ENCODE data around the gene TOGARAM2. TPM values are rescaled to one million over a fixed set of nuclear protein-coding genes. Genes with fewer than 3 reads are reported as not detected.

Gene TOGARAM2
- total and polyA plus RNA-seq, 9 donors = 0.52 to 3.8 (median 1.3) TPM

DNA sequence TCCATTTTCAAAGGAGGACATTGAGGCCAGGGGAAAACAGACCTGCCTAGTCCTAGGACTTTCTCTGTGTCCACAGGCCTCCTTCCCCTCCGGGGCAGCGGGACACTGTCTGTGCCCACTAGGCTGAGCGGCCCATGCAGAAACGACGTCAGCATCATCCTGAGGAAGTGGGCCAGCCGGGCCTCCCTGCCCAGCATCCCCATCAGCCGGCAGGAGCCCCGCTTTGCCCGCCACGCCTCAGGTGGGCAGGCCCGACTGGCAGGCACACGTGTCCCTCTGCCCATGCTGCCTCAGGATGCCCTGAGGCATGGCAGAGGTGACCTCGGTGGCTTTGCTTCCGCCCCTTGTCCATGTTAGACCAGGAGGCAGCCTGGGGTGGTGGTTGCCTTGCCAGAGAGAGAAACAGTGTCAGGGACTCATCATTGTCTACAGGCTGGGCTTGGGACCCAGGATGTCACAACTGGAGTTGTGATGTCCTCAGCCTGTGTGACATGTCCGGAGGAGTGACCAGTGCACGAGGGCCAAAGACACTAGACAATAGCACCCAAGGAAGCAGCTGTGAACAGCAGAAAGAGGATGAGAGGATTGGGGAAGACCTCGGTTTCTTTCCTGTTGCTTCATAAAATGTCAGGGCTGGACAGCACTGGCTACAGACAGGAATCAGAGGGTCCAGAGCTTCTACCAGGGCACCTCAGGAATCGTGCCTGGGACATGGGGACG lies 36.8 kb downstream of the TOGARAM2 start:
- 90% methylated on average over 17 of the region's 19 CpGs for WGBS (ENCODE audit: insufficient coverage)
- no peaks in the 10 kb centered on the region for H3K27me3 ChIP-seq (ENCODE audit: control insufficient read depth, insufficient read depth, low read length)
- peaks cover 47% of the 10 kb centered on the region for H3K4me1 ChIP-seq (ENCODE audit: control insufficient read depth, insufficient read depth, low read length)
- H3K36me3 ChIP-seq (ENCODE audit: control insufficient read depth, insufficient read depth, low read length) = no peaks in the 10 kb centered on the region
- no peak overlapping the region for H3K4me3 ChIP-seq (ENCODE audit: low read length)
- no peak overlapping the region for H3K27ac ChIP-seq (ENCODE audit: low read length)
- DNase-seq = no peak
- H3K9me3 ChIP-seq (replicated peaks; ENCODE audit: control insufficient read depth, low read depth, low read length) = no peaks in the 10 kb centered on the region

DNA sequence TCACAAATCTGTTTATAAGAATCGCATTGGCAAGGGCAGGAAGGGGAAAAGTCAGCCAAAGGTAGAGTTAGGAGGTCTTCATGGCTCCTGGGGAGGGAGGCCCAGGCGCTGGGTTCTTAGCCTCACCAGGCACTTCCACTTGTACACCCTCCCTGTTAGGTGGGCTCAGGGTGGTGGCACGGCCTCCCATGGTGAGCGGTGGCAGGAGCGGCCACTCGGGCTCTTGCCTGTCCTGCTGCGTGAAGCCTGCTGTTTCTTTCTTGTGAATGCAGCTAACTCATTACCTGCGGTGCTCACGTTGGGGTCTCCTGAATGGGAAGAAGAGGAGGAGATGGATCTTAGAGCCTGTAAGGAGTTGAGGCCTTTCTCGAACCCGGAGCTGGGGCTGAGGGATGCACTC lies 40.8 kb downstream of the TOGARAM2 start:
- DNase-seq = no peak
- Histone ChIP-seq H3K4me1 (ENCODE audit: control insufficient read depth, insufficient read depth, low read length) (peaks cover 10% of the 10 kb centered on the region), H3K4me3 (ENCODE audit: low read length) (no peak overlapping the region), H3K36me3 (ENCODE audit: control insufficient read depth, insufficient read depth, low read length) (no peaks in the 10 kb centered on the region), H3K27ac (ENCODE audit: low read length) (no peak overlapping the region), H3K27me3 (ENCODE audit: control insufficient read depth, insufficient read depth, low read length) (peaks cover 2% of the 10 kb centered on the region), H3K9me3 (replicated peaks; ENCODE audit: control insufficient read depth, low read depth, low read length) (no peaks in the 10 kb centered on the region)
- WGBS (ENCODE audit: insufficient coverage) = 95% methylated on average over 8 of the region's 11 CpGs

DNA sequence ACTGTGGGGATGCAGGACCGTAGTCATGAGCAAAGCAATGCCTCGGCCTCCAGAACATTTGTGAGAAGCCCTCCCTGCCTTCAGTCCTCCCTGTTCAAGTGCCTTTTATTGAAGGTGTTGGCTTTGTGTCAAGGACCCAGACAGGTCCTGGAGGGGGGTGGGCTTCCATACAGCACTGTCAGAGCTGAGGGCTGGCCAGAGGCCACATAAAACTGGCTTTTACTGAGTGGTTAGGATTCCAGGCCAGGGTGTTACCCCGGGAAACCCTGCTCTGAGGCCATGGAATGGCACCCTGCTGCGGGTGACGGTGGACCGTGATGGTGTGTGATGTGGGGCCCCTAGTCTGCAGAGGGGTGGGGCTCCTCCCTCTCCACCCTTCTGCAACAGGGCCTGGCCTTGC lies 41.6 kb downstream of the TOGARAM2 start:
- no peak overlapping the region for H3K27ac ChIP-seq (ENCODE audit: low read length)
- no peak overlapping the region for H3K4me3 ChIP-seq (ENCODE audit: low read length)
- no peaks in the 10 kb centered on the region for H3K9me3 ChIP-seq (replicated peaks; ENCODE audit: control insufficient read depth, low read depth, low read length)
- WGBS (ENCODE audit: insufficient coverage) = 39% methylated on average over 3 of the region's 6 CpGs
- peaks cover 2% of the 10 kb centered on the region for H3K27me3 ChIP-seq (ENCODE audit: control insufficient read depth, insufficient read depth, low read length)
- H3K4me1 ChIP-seq (ENCODE audit: control insufficient read depth, insufficient read depth, low read length) = peaks cover 10% of the 10 kb centered on the region
- peak; percentile 18 for DNase-seq
- no peaks in the 10 kb centered on the region for H3K36me3 ChIP-seq (ENCODE audit: control insufficient read depth, insufficient read depth, low read length)

- no peak overlapping the region for H3K27ac ChIP-seq (ENCODE audit: low read length)
- DNase-seq = no peak
- WGBS (ENCODE audit: insufficient coverage) = 76% methylated on average over 3 of the region's 4 CpGs
- H3K36me3 ChIP-seq (ENCODE audit: control insufficient read depth, insufficient read depth, low read length) = no peaks in the 10 kb centered on the region
- H3K9me3 ChIP-seq (replicated peaks; ENCODE audit: control insufficient read depth, low read depth, low read length) = no peaks in the 10 kb centered on the region
- H3K4me3 ChIP-seq (ENCODE audit: low read length) = no peak overlapping the region
- H3K4me1 ChIP-seq (ENCODE audit: control insufficient read depth, insufficient read depth, low read length) = peaks cover 10% of the 10 kb centered on the region
- peaks cover 2% of the 10 kb centered on the region for H3K27me3 ChIP-seq (ENCODE audit: control insufficient read depth, insufficient read depth, low read length)
These were observed 42.1 kb downstream of the TOGARAM2 start for GRCh38 chr2:29023188-29023587.

DNA sequence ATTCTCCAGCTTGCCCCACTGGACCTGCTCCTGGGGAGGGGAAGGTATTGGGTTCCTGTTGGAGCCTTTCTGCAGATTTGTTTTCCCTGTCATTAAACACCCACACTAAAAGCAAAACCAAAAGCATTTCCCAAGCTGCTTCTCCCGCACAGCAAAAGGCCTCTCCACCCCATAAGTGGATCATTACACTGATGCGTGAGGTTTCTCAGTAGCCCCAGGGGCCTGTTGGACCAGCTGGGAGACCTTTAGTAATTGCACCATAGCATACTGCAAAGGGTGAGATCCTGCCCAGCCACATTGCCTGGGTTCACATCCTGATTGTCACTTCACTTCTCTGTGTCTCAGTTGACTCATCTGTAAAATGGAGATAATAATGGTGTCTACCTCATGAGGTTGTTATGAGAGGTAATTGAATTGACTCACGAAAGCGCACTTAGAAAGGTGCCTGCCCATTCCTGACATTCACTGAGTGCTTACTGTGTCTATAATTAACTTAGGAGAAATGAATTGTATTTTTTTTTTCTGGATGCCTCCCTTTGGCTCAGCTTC lies 43.9 kb downstream of the TOGARAM2 start:
- peaks cover 10% of the 10 kb centered on the region for H3K4me1 ChIP-seq (ENCODE audit: control insufficient read depth, insufficient read depth, low read length)
- H3K4me3 ChIP-seq (ENCODE audit: low read length) = no peak overlapping the region
- no peaks in the 10 kb centered on the region for H3K9me3 ChIP-seq (replicated peaks; ENCODE audit: control insufficient read depth, low read depth, low read length)
- no peak overlapping the region for H3K27ac ChIP-seq (ENCODE audit: low read length)
- H3K27me3 ChIP-seq (ENCODE audit: control insufficient read depth, insufficient read depth, low read length) = peaks cover 2% of the 10 kb centered on the region
- no peaks in the 10 kb centered on the region for H3K36me3 ChIP-seq (ENCODE audit: control insufficient read depth, insufficient read depth, low read length)
- no peak for DNase-seq
- 43% methylated on average over 1 of the region's 4 CpGs for WGBS (ENCODE audit: insufficient coverage)

- Histone ChIP-seq H3K27ac (ENCODE audit: low read length) (no peak overlapping the region), H3K9me3 (replicated peaks; ENCODE audit: control insufficient read depth, low read depth, low read length) (no peaks in the 10 kb centered on the region), H3K4me1 (ENCODE audit: control insufficient read depth, insufficient read depth, low read length) (peaks cover 10% of the 10 kb centered on the region), H3K27me3 (ENCODE audit: control insufficient read depth, insufficient read depth, low read length) (peaks cover 4% of the 10 kb centered on the region), H3K36me3 (ENCODE audit: control insufficient read depth, insufficient read depth, low read length) (no peaks in the 10 kb centered on the region), H3K4me3 (ENCODE audit: low read length) (no peak overlapping the region)
- no peak for DNase-seq
- 76% methylated on average over 3 of the region's 3 CpGs for WGBS (ENCODE audit: insufficient coverage)
These were observed 44.6 kb downstream of the TOGARAM2 start for GRCh38 chr2:29025711-29026110.

- Histone ChIP-seq H3K27me3 (ENCODE audit: control insufficient read depth, insufficient read depth, low read length) (peaks cover 7% of the 10 kb centered on the region), H3K9me3 (replicated peaks; ENCODE audit: control insufficient read depth, low read depth, low read length) (no peaks in the 10 kb centered on the region), H3K4me3 (ENCODE audit: low read length) (no peak overlapping the region), H3K27ac (ENCODE audit: low read length) (no peak overlapping the region), H3K36me3 (ENCODE audit: control insufficient read depth, insufficient read depth, low read length) (no peaks in the 10 kb centered on the region), H3K4me1 (ENCODE audit: control insufficient read depth, insufficient read depth, low read length) (no peaks in the 10 kb centered on the region)
- no peak for DNase-seq
These were observed 49.9 kb downstream of the TOGARAM2 start for GRCh38 chr2:29031046-29031445.

DNA sequence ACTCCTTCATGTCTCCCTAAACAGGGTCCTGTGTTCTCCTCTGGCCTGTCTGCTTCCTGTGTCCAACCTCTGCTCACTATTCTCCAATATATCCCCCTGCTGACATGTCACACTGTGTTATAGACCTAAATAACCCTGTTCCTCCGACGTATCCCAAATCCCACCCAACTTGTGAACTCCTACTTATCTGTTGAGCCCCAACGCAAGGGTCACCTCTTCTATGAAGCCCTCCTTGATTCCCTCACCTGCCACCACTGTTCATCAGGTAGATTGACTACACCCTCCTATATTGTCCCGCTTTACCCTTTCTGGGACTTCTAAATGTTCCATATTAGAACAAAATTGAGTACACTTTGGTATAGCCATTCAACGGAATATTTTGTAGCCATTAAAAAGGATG lies 51.1 kb downstream of the TOGARAM2 start:
- Histone ChIP-seq H3K9me3 (replicated peaks; ENCODE audit: control insufficient read depth, low read depth, low read length) (no peaks in the 10 kb centered on the region), H3K4me1 (ENCODE audit: control insufficient read depth, insufficient read depth, low read length) (no peaks in the 10 kb centered on the region), H3K36me3 (ENCODE audit: control insufficient read depth, insufficient read depth, low read length) (no peaks in the 10 kb centered on the region), H3K4me3 (ENCODE audit: low read length) (no peak overlapping the region), H3K27me3 (ENCODE audit: control insufficient read depth, insufficient read depth, low read length) (peaks cover 5% of the 10 kb centered on the region), H3K27ac (ENCODE audit: low read length) (no peak overlapping the region)
- 92% methylated on average over 3 of the region's 5 CpGs for WGBS (ENCODE audit: insufficient coverage)
- DNase-seq = no peak

DNA sequence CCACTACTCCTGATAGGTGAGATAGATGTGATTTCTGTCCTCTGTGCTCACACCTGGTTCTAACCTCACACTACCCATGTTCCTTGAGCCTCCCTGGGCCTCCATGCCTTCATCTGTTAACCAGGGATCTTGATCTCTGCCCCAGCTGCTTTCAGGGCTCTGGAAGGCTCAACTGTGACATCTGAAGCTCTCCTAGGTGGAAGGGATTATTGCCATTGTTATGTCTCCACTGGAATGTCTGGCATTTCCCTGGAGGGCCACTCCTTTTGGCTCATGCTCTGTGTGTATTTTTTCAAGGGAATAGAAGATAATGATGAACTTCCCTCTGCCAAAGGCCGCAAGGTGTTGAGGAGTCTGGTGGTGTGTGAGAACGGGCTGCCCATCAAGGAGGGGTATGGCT lies 52.1 kb downstream of the TOGARAM2 start:
- no peaks in the 10 kb centered on the region for H3K36me3 ChIP-seq (ENCODE audit: control insufficient read depth, insufficient read depth, low read length)
- no peak for DNase-seq
- no peaks in the 10 kb centered on the region for H3K4me1 ChIP-seq (ENCODE audit: control insufficient read depth, insufficient read depth, low read length)
- H3K9me3 ChIP-seq (replicated peaks; ENCODE audit: control insufficient read depth, low read depth, low read length) = no peaks in the 10 kb centered on the region
- WGBS (ENCODE audit: insufficient coverage) = 86% methylated on average over 2 of the region's 2 CpGs
- H3K27ac ChIP-seq (ENCODE audit: low read length) = no peak overlapping the region
- H3K4me3 ChIP-seq (ENCODE audit: low read length) = no peak overlapping the region
- peaks cover 5% of the 10 kb centered on the region for H3K27me3 ChIP-seq (ENCODE audit: control insufficient read depth, insufficient read depth, low read length)

- Histone ChIP-seq H3K27ac (ENCODE audit: low read length) (no peak overlapping the region), H3K27me3 (ENCODE audit: control insufficient read depth, insufficient read depth, low read length) (peaks cover 5% of the 10 kb centered on the region), H3K4me3 (ENCODE audit: low read length) (no peak overlapping the region), H3K4me1 (ENCODE audit: control insufficient read depth, insufficient read depth, low read length) (no peaks in the 10 kb centered on the region), H3K9me3 (replicated peaks; ENCODE audit: control insufficient read depth, low read depth, low read length) (no peaks in the 10 kb centered on the region), H3K36me3 (ENCODE audit: control insufficient read depth, insufficient read depth, low read length) (no peaks in the 10 kb centered on the region)
- DNase-seq = no peak
- WGBS (ENCODE audit: insufficient coverage) = no CpG with 5 or more reads among the region's 6 CpGs
These were observed 52.6 kb downstream of the TOGARAM2 start for GRCh38 chr2:29033656-29034055.
